ENCODE data around the gene NCKIPSD. TPM values are rescaled to one million over a fixed set of nuclear protein-coding genes. Genes with fewer than 3 reads are reported as not detected.

Gene NCKIPSD
- total RNA-seq, 1 experiment from 2014 or later = 36.9 TPM

- Histone ChIP-seq H3K4me3 (replicated peaks in 1 of 2; ENCODE audit: low read depth in 1 of 2, low read length in 2 of 2) (no peak overlapping the region), H3K9me3 (ENCODE audit: control insufficient read depth in 1 of 2, insufficient read depth in 1 of 2, low read depth in 1 of 2, low read length in 2 of 2) (no peaks in the 10 kb centered on the region), H3K9me2 (ENCODE audit: insufficient read depth) (no peaks in the 10 kb centered on the region), H3K27me3 (ENCODE audit: insufficient read depth, low read length) (no peaks in the 10 kb centered on the region), H3K4me2 (ENCODE audit: low read length) (no peak overlapping the region), H3K4me1 (ENCODE audit: control insufficient read depth in 1 of 2, insufficient read depth in 2 of 2, low read length in 2 of 2) (peaks cover 7 to 22% of the 10 kb centered on the region in 2 experiments), H4K20me1 (ENCODE audit: insufficient read depth) (peaks cover 28% of the 10 kb centered on the region; the same call in 1 of the 2 replicates), H3K27ac (ENCODE audit: low read depth, low read length) (no peak overlapping the region), H3K9ac (ENCODE audit: low read length) (no peak overlapping the region), H3K36me3 (ENCODE audit: control insufficient read depth in 1 of 2, insufficient read depth in 2 of 2, low read length in 2 of 2) (peaks cover 21 to 22% of the 10 kb centered on the region in 2 experiments), H3K79me2 (ENCODE audit: insufficient read depth, low read length) (peaks cover 99% of the 10 kb centered on the region), H2AFZ (ENCODE audit: low read depth, low read length, poor library complexity, severe bottlenecking) (no peak overlapping the region)
- DNase-seq (ENCODE audit: low read depth, low spot score) (no peak), ATAC-seq (no peak)
- TF ChIP-seq RAD21 (IDR thresholded peaks at IDR 0.05; ENCODE audit: low read depth) (no peak), POLR2A (IDR thresholded peaks at IDR 0.05; ENCODE audit: borderline replicate concordance, extremely low read depth, insufficient read depth, insufficient read length) (no peak), REST (IDR thresholded peaks at IDR 0.05; ENCODE audit: low read depth) (no peak), ELF1 (IDR thresholded peaks at IDR 0.05; ENCODE audit: borderline replicate concordance, low read depth) (no peak), CBX3 (IDR thresholded peaks at IDR 0.05; ENCODE audit: low read depth) (no peak), JUND (IDR thresholded peaks at IDR 0.05) (no peak), ZNF274 (IDR thresholded peaks at IDR 0.05; ENCODE audit: low read depth, low read length) (no peak), EZH2phosphoT487 (IDR thresholded peaks at IDR 0.05; ENCODE audit: borderline replicate concordance) (no peak), FOSL1 (IDR thresholded peaks at IDR 0.05; ENCODE audit: low read depth) (no peak), CEBPB (IDR thresholded peaks at IDR 0.05; ENCODE audit: low read depth) (no peak), EZH2 (IDR thresholded peaks at IDR 0.05) (no peak), SRF (IDR thresholded peaks at IDR 0.05; ENCODE audit: low read depth) (no peak), ATF3 (IDR thresholded peaks at IDR 0.05) (no peak)
- RAD21 ChIA-PET (ENCODE audit: low non-redundant PET in 1 of 2, low total read pairs in 2 of 2, uncharacterized antibody in 2 of 2, unreplicated experiment in 2 of 2) = no interaction called here
- CTCF ChIA-PET = no interaction called here
- no TSS peak for BruUV-seq (replicated peaks)
- intact Hi-C loops (cut with micrococcal nuclease) = no loop called here
- POLR2A ChIA-PET = interaction anchor here (1.7 kb wide), 1 partner anchor 10 kb away, joined by 3 read pairs; no protein-coding TSS in a partner anchor
These were observed 21.4 kb upstream of the NCKIPSD start for GRCh38 chr3:48707157-48707556.
